Chondrocyte (in vitro differentiated cells): ENCODE results near the gene HNRNPA3. TPM values are rescaled to one million over a fixed set of nuclear protein-coding genes. Genes with fewer than 3 reads are reported as not detected.

Experiments used
- DNase-seq: peaks from one replicate; pipeline ENCODE4 v3.0.0; 2021; ENCODE audit warnings: mixed read lengths, low spot score
- H3K27ac Mint-ChIP-seq: one replicate; pipeline ENCODE4 v1.8.0; 2021; ENCODE audit warnings: mild to moderate bottlenecking, moderate library complexity, mixed read lengths; ENCODE audit not compliant: unreplicated experiment
- H3K27me3 Mint-ChIP-seq: 2 replicates; pipeline ENCODE4 v1.8.0; 2021; ENCODE audit warnings: low read depth, mixed read lengths
- H3K36me3 Mint-ChIP-seq: 2 replicates; pipeline ENCODE4 v1.8.0; 2021; ENCODE audit warnings: low read depth, mixed read lengths
- H3K4me1 Mint-ChIP-seq: 2 replicates; pipeline ENCODE4 v1.8.0; 2021; ENCODE audit warnings: low read depth, mild to moderate bottlenecking, mixed read lengths
- H3K4me3 Mint-ChIP-seq: one replicate; pipeline ENCODE4 v1.8.0; 2021; ENCODE audit warnings: mild to moderate bottlenecking, moderate library complexity, mixed read lengths; ENCODE audit not compliant: unreplicated experiment
- H3K9me3 Mint-ChIP-seq: 2 replicates; pipeline ENCODE4 v1.8.0; 2021; ENCODE audit warnings: low read depth, mixed read lengths
- CTCF ChIP-seq: fragments of 200-600 bp; sonication (generic); IDR thresholded peaks from 2 replicates; pipeline ENCODE4 v1.5.0; 2021; ENCODE audit warnings: antibody characterized with exemption, mild to moderate bottlenecking, moderate library complexity
- total RNA-seq: library from RNA; stranded (reverse); gene quantifications from 3 replicates; pipeline ENCODE4 v1.2.1, GENCODE V29; 2021

HNRNPA3 gene
- total RNA-seq, 1 donor from 2014 or later, result 98.0 TPM

DNA sequence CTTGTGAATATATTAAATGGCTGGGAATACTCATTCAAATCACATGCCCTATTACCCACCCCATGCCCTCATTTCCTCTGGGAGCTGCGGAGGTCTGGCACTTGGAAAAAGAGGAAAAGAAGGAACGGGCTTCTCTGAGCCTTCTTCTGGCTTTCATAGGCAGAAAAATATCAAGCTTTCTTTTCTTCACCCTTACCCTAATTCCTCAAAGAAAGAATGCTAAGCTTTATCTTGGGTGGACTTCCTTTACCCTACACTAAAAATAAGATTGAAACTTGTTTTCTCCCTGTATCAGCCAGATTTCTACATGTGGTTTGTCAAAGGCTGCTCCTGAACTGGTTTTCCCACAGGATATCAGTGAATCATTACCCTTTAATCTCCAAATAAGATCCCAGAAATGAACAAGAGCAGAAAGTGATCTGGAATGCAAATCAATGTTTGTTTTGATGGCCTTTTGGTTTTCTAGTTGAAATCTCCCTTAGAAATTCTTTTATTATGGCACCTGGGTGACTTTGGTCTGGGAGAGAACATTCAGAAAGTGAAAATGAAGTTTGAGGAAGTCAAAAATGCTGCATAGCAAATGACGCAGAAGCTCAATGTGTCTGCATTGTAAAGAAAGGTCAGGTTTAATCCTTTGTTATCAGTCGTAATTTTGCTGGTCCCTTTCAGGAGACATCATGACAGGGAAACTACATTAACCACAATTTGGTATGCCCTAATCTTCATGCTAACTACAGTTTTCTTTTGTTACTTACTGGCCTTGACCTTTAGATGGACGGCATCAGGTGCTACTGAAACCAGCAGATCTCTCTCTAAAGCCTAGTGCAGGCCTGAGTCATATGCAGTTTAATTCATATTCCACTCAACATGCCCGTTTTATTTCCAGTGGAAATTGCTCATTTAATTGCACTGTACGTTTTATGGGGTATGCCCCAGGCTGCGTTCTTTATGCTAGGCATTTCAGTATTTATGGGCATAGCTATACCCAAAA, 46.6 kb upstream of the HNRNPA3 start:
- TF ChIP-seq CTCF, result no peak
- no peaks in the 10 kb centered on the region for H3K9me3 Mint-ChIP-seq

DNA sequence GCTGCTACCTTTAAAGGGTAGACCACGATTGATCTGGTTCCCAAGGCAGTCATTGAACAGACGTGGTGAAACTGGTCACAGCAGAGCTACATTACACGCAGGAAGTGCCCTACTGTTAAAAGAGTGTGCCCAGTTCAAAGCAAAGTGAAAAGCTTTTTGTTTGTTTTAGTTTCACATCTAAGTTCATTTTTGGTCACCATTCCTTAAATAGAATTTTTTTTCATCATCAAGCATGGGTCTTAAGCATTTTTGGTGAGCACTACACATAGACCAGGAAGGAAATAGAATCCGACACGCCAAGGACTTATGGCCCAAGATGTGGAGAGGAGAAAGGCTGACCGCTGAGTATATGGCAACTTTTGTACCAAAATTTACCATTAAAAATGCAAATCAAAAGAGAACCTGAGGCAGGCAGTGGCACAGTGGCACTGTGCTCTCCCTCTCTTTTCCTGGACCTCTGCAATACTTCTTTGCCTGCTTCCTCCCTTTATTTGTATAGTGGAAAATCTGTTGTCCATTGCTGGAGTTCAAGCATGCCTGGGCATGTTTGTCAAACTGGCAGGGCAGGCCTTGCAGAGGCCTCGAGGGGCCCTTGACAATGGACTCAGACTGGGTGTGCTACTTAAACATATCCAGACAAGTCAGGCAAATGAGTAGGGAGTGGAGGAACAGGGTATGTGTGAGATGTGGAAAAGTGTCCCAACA, 42.6 kb upstream of the HNRNPA3 start:
- peaks cover 48% of the 10 kb centered on the region for H3K4me1 Mint-ChIP-seq
- no peak overlapping the region for H3K4me3 Mint-ChIP-seq
- no peaks in the 10 kb centered on the region for H3K9me3 Mint-ChIP-seq
- no peak for DNase-seq
- no peak for TF ChIP-seq CTCF
- no peaks in the 10 kb centered on the region for H3K36me3 Mint-ChIP-seq
- H3K27me3 Mint-ChIP-seq, result no peaks in the 10 kb centered on the region
- H3K27ac Mint-ChIP-seq, result peak overlapping the region; percentile 68

More for the DNA sequence above, 46.6 kb upstream of the HNRNPA3 start:
- no peak overlapping the region for H3K27ac Mint-ChIP-seq
- H3K27me3 Mint-ChIP-seq, result no peaks in the 10 kb centered on the region
- H3K4me3 Mint-ChIP-seq, result no peak overlapping the region
- H3K36me3 Mint-ChIP-seq, result no peaks in the 10 kb centered on the region
- H3K4me1 Mint-ChIP-seq, result peaks cover 38% of the 10 kb centered on the region
- no peak for DNase-seq

GRCh38 chr2:177171418-177171865, 41.2 kb upstream of the HNRNPA3 start:
- DNase-seq, result no peak
- Mint-ChIP-seq H3K4me3 (no peak overlapping the region), H3K9me3 (no peaks in the 10 kb centered on the region), H3K4me1 (peaks cover 46% of the 10 kb centered on the region), H3K27me3 (no peaks in the 10 kb centered on the region), H3K27ac (no peak overlapping the region), H3K36me3 (no peaks in the 10 kb centered on the region)
- no peak for TF ChIP-seq CTCF

DNA sequence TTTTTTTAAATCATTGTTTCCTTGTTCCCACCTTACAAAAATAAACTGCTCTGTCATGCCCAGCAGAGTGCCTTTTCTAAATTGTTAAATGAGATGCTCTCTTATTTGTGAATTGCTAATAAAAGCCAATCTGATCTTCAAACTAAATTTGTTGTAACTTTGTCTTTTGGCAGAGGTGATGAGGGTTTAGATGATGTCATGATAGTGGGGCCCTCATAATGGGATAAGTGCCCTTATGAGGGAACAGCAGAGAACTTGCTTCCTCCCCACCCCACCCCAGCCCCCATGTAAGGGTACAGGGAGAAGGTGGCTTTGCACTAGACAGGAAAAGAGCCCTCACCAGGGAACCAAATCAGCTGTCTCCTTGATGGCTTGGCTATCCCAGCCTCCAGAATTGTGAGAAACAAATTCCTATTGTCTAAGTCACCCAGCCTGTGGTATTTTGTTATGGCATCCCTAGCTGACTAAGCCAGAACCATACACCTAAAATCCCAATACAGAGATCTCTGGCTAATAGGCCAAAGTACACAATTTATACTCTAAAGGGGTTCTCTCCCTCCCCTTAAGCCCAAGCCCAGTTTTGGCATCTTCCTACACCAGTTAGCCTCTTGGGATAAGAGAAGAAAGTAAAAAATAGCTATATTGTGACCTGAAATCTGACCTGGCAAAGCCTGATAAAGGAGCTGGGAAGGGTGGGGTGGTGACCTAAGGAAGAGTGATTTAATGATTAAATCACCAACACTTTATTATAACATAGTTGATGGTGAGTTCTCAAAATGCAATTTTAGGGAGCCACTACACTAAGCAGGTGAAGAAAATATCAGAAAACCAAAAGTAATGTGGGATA, 40.3 kb upstream of the HNRNPA3 start:
- Mint-ChIP-seq H3K9me3 (no peaks in the 10 kb centered on the region), H3K4me1 (peaks cover 42% of the 10 kb centered on the region), H3K27me3 (no peaks in the 10 kb centered on the region), H3K4me3 (no peak overlapping the region), H3K27ac (no peak overlapping the region), H3K36me3 (no peaks in the 10 kb centered on the region)
- TF ChIP-seq CTCF, result no peak
- DNase-seq, result no peak
